Measurements from ENCODE around the gene YRDC.

Gene YRDC

DNA sequence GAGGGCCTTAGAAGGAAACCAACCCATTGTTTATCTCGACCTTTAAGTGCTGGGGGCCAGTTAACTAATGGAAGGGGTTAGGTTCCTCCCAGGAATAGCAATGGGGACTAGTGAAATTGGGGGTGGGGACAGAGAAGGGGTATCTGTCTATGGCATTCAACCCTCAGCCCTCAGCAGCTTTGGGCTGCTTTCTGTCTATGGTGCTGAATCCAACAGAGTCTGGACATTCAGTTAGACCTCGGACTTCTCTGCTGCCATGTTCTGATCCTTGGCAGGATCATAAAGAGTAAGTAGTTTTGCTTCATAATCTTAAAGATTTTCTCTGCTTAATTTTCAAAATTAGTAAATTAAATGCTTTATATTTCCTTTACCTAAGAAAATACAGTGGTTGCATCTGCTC lies 40.5 kb downstream of the YRDC start:
- TF ChIP-seq, protein P1, sequence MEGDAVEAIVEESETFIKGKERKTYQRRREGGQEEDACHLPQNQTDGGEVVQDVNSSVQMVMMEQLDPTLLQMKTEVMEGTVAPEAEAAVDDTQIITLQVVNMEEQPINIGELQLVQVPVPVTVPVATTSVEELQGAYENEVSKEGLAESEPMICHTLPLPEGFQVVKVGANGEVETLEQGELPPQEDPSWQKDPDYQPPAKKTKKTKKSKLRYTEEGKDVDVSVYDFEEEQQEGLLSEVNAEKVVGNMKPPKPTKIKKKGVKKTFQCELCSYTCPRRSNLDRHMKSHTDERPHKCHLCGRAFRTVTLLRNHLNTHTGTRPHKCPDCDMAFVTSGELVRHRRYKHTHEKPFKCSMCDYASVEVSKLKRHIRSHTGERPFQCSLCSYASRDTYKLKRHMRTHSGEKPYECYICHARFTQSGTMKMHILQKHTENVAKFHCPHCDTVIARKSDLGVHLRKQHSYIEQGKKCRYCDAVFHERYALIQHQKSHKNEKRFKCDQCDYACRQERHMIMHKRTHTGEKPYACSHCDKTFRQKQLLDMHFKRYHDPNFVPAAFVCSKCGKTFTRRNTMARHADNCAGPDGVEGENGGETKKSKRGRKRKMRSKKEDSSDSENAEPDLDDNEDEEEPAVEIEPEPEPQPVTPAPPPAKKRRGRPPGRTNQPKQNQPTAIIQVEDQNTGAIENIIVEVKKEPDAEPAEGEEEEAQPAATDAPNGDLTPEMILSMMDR (IDR thresholded peaks at IDR 0.05; ENCODE audit: borderline replicate concordance, insufficient read depth, low read depth, low read length) = no peak

DNA sequence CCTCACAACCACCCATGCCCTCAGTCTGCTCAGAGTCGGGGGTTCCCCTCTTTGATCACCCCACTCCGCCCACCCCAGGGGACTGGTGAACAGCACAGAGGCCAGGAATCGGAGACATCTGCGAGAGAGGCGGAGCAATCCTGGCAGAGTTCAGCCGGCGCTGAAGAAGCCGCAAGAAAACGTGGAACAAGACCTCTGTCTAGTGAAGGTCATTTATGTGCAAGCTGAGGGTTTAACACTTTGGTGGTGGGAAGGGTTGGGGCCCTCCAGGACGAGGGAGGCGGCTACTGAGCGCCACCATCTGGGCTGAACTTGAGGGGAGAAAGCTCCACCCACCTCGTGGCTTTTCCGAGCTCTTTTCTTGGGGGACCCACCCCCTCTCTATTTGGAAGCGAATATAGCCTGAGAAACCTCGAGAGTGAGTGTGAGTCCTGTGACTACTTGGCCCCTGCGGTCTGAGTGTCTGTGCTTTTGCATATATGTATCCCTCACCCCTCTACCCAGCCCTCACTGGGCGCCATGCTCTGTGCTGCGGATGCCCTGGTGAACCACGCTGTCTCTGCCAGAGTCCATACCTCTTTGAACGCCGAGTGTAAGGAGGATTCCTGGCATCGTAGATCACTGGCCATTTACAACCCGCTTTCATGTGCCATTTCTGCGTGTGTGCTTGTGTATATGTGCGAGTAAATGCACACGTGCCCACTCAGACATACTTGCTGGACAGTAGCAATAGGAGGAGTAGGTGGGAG lies 41.9 kb downstream of the YRDC start:
- no peak overlapping the region for H3K4me3 ChIP-seq (ENCODE audit: low read depth, low read length)
- TF ChIP-seq, protein P1 (IDR thresholded peaks at IDR 0.05; ENCODE audit: borderline replicate concordance, insufficient read depth, low read depth, low read length) = no peak

More for the DNA sequence above, 40.5 kb downstream of the YRDC start:
- H3K4me3 ChIP-seq (ENCODE audit: low read depth, low read length) = no peak overlapping the region

DNA sequence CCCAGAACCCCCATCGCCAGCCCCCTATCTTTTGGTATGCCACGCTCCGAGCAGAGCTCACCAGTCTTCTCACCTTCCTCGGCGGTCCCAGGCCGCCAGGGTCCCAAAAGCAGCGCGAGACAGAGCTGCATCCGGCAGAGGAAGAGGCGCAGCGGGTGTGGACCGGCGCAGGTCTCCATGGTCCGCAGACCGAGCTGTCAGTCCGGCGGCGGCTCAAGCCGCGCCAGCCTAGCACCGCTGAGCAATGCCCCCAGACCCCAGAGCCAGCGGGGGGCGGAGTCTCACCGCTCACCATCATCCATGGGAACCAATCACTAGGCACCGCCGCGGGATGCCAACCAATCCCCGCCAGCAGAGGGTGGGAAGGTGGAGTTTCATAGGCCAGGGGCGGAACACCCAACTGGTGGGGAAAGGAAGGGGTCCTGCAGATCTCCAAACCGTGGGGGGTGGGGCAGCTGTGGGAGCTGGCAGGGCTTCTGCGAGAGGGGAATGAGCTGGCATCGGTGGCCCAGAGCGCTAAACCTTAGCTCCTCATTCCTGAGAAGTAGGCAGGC lies 43.0 kb downstream of the YRDC start, which contains the start of gene EPHA10:
EPHA10 (minus strand) TSS at position 233 of the 554 bp plus-strand sequence; CDS start at position 179, 54 bp downstream.
- TF ChIP-seq, protein P1 (IDR thresholded peaks at IDR 0.05; ENCODE audit: borderline replicate concordance, insufficient read depth, low read depth, low read length) = no peak
- no peak within 1 kb of the TSS for H3K4me3 ChIP-seq (ENCODE audit: low read depth, low read length)

DNA sequence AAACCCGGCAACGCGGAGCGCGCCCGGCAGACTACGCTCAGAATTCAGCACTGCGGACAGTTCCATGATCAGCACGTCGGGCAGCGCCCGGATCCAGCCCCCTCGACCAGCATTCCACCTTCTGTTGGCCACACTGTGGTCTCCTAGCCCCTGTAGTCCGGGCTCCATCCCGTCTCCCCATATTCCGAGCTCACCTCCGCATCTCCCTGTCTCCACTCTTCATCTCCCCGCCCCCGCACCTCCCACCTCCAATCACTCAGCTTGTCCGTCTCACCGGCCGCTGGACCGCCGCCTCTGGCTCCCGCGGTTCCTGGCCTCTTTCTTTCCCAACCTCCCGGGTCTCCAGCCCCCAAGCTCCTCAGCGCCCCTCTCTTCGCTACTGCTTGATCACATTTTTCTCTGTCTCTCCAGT lies 43.6 kb downstream of the YRDC start:
- TF ChIP-seq, protein P1 (IDR thresholded peaks at IDR 0.05; ENCODE audit: borderline replicate concordance, insufficient read depth, low read depth, low read length) = no peak
- H3K4me3 ChIP-seq (ENCODE audit: low read depth, low read length) = no peak overlapping the region

DNA sequence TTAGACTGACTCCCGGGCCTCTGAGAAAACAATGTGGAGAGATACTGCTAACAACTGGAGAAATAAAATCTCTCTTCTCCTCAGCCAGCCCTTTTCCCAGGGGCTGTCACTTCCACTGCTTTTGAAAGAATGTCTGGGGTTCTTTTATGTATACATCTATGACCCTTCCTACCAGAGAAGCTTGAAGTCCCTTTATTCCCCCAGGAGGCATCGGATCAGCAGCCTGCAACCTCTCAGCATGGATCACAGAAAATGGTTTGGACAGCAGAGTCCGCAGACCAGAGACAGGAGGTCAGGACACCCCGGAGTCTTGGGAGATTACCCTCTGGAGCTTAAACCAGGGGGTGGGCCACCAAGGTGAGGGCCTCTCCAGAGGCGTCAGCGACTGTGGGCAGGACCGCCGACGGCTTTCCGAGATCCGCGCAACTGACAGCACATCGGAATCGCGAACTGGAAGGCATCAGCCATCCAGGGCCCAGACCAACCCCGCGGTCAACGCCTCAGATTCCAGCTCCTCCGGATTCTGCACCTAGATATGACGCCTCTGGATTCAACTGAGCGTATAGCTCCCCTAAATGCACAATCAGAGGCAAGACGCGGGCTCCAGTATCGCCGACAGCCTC lies 44.1 kb downstream of the YRDC start:
- no peak overlapping the region for H3K4me3 ChIP-seq (ENCODE audit: low read depth, low read length)
- TF ChIP-seq, protein P1 (IDR thresholded peaks at IDR 0.05; ENCODE audit: borderline replicate concordance, insufficient read depth, low read depth, low read length) = no peak

DNA sequence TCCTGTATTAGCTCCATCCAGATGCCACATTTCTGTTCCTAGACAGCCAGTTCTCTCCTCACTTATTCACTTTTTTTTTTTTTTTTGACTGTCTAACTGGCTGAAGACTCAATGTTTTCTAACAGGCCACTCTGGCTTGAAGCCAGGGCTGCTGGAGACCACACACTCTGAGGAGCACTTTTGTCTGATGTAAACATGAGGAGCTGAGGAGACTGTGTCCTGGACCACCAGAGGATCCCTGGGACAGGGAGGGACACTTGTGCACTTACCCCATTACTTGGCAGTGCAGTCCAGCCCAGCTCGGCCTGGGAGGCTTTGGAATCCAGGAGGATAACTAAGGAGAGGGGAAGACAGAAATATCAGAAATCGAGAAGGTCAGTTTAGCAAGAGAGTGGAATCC lies 45.5 kb downstream of the YRDC start:
- TF ChIP-seq, protein P1 (IDR thresholded peaks at IDR 0.05; ENCODE audit: borderline replicate concordance, insufficient read depth, low read depth, low read length) = no peak

More for the DNA sequence above, 45.5 kb downstream of the YRDC start:
- H3K4me3 ChIP-seq (ENCODE audit: low read depth, low read length) = no peak overlapping the region
